GM21390 (cell line): ENCODE measurements around the gene RHOXF2.
A peak's percentile ranks its signal among the peaks of the same experiment; 100 is the strongest.
"Not testable (repeated sequence)": the region's sequence is repeated elsewhere in the genome, so short reads cannot be mapped to it uniquely, and the experiment has no call there.

Experiments used
- ATAC-seq: cut with Tn5 transposase; IDR thresholded peaks from one replicate; pipeline ENCODE4 v1.9.1; 2021; ENCODE audit not compliant: unreplicated experiment

RHOXF2 gene

GRCh38 chrX:120196626-120197283, 38.3 kb downstream of the RHOXF2 start:
- ATAC-seq, result not testable (repeated sequence)

DNA sequence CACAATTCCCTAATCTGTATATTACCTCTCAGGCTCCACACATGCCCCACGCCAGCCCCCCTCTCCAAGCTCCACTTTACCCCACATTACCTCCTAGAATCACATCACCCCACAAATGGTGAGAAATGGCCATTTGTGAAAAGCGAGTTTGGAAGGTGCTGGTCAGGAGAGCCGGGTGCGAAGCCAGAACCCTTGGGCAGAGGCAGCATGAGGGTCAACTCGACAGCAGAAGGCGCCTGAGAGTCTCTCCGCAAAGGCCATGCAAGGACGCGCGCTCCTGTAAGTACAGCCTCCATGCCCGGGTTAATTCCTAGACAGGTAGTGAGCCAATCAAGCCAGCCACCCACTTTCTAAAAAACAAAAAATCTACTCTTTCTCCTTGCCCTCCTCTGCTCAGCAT, 42.4 kb downstream of the RHOXF2 start:
- ATAC-seq, result no peak

DNA sequence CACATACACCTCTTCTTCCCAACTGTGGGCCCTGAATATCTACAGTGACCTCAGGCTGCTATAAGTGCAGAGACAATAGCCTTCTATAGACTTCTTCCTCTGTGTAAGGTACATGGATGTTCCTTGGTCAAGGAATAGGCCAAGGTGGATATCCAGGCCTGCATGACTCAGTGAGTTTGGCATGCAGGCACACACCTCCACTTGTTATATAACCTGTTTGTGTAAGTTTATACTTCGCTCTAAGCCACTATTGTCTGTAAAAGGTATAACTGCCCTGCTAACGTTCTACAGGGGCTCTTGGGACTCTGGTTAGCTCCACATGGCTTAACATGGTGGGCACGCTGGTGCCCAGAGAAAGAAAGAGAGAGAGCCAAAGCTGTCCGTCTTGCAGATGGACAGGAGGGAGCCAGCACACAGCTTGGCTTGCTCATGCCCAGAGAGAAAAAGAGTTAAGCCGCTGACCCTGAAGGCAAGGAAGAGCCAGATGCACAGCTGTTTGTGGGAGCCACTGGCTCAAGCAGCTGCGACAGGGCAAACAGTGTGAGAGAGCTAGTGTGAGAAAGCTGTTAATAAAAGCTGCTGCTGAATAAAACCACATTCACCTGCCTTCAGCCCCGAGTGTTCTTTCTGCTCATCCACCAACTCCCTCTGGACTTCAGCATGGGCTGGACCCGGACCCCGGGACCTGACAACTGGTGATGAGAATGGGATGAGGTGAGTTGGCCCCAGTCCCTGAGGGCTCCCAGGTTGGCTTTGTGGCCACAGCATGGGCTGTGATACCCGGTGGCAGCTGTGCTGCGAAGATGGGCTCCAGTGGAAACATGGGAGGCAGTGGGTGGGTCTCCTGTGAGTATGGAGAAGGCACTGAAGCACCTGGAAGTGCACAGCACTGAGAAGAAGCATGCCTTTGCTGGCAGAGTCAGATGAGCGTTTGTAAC, 47.7 kb downstream of the RHOXF2 start:
- ATAC-seq, result no peak

DNA sequence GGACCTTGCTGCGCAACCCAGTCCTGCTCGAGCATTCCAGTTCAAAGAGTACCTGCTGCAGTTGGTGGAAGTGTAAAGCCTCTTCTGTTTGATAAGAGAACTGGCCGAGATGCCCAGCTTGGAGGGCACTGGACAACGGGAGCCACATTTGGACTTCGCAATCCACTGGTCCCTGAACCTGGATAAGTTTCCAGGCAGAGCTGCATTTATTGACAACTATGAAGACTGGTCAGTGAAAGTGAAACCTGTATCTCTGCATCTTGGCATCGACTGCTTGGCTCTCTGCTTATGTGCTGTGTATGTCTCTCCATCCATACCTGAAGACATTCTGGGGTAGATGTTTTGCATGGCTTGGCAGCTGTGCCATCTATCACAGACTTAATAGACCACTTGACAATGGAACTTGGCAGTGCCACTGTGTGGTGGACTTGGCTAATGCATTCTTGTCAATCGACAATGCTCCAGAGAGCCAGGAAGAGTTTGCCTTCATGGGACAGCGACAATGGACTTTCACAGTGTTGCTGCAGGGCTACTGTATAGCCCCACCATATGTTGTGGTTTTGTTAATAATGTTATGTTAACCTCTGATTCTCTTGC, 48.7 kb downstream of the RHOXF2 start:
- no peak for ATAC-seq

GRCh38 chrX:120213438-120214265, 55.2 kb downstream of the RHOXF2 start:
- ATAC-seq, result peak; percentile 65
